OCI-LY7 (cell line): ENCODE data around the gene LY6G6D.

Source experiments
- EZH2phosphoT487 ChIP-seq: fragments of 200-600 bp; sonication (generic); IDR thresholded peaks from 2 replicates; pipeline ENCODE4 v1.6.1; 2018; ENCODE audit warnings: low read depth, borderline replicate concordance, mild to moderate bottlenecking, mixed run types, antibody characterized with exemption, low read length, moderate library complexity, mixed read lengths
- TF ChIP-seq, protein P1 (sequence below): fragments of 200-600 bp; sonication (generic); conservative IDR thresholded peaks from 2 replicates; pipeline ENCODE4 v1.5.1; 2014; ENCODE audit warnings: mild to moderate bottlenecking, antibody characterized with exemption, low read length, moderate library complexity, mixed read lengths

DNA sequence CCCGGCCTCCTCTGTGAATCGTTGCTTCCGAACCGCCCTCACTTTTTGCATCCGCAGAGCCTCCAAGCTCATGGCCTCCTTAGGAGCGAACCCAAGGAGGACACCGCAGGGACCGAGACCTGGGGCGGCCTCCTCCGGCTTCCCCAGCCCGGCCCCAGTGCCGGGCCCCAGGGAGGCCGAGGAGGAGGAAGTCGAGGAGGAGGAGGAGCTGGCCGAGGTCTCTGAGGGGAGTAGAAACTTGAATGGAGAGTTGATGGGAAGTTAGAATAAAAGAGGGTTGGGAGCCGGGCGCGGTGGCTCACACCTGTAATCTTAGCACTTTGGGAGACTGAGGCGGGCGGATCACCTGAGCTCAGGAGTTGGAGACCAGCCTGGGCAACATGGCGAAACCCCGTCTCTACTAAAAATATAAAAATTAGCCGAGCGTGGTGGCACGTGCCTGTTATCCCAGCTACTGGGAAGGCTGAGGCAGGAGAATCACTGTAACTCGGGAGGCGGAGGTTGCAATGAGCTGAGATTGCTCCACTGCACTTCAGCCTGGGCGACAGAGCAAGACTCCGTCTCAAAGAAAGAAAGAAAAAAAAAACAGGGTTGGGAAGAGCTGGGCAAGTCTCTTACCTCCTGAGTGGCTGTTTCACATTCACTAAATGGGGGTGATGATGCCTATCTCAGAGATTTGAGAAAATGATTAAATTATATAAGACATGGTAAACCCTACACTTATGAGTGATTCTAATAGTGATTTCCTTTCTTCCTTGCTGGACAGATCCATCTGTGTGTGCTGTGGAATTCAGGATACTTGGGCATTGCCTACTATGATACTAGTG, 25.5 kb downstream of the LY6G6D start:
- TF ChIP-seq, protein P1, sequence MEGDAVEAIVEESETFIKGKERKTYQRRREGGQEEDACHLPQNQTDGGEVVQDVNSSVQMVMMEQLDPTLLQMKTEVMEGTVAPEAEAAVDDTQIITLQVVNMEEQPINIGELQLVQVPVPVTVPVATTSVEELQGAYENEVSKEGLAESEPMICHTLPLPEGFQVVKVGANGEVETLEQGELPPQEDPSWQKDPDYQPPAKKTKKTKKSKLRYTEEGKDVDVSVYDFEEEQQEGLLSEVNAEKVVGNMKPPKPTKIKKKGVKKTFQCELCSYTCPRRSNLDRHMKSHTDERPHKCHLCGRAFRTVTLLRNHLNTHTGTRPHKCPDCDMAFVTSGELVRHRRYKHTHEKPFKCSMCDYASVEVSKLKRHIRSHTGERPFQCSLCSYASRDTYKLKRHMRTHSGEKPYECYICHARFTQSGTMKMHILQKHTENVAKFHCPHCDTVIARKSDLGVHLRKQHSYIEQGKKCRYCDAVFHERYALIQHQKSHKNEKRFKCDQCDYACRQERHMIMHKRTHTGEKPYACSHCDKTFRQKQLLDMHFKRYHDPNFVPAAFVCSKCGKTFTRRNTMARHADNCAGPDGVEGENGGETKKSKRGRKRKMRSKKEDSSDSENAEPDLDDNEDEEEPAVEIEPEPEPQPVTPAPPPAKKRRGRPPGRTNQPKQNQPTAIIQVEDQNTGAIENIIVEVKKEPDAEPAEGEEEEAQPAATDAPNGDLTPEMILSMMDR: no peak
- TF ChIP-seq EZH2phosphoT487: no peak
